Measurements from ENCODE around the gene ZMPSTE24. TPM values are rescaled to one million over a fixed set of nuclear protein-coding genes. Genes with fewer than 3 reads are reported as not detected.
A peak's percentile ranks its signal among the peaks of the same experiment; 100 is the strongest.

ZMPSTE24 gene
- total RNA-seq, 1 donor from 2014 or later: 64.8 TPM

GRCh38 chr1:40305451-40305850 is 47.4 kb downstream of the ZMPSTE24 start:
- no peak for DNase-seq (ENCODE audit: low spot score)

- DNase-seq (ENCODE audit: low spot score): no peak
Measured at GRCh38 chr1:40305871-40306270, 47.8 kb downstream of the ZMPSTE24 start.

- DNase-seq (ENCODE audit: low spot score): no peak
Measured at GRCh38 chr1:40306296-40306695, 48.3 kb downstream of the ZMPSTE24 start.

- DNase-seq (ENCODE audit: low spot score): no peak
Measured at GRCh38 chr1:40307186-40307585, 49.1 kb downstream of the ZMPSTE24 start.

- DNase-seq (ENCODE audit: low spot score): no peak
Measured at GRCh38 chr1:40308036-40308727, 50.1 kb downstream of the ZMPSTE24 start.

- DNase-seq (ENCODE audit: low spot score): no peak
Measured at GRCh38 chr1:40309374-40310128, 51.5 kb downstream of the ZMPSTE24 start.

GRCh38 chr1:40310129-40310461 is 52.1 kb downstream of the ZMPSTE24 start:
- DNase-seq (ENCODE audit: low spot score): no peak

- no peak for DNase-seq (ENCODE audit: low spot score)
Measured at GRCh38 chr1:40310983-40311642, 53.1 kb downstream of the ZMPSTE24 start.

- DNase-seq (ENCODE audit: low spot score): no peak
Measured at GRCh38 chr1:40311692-40312091, 53.7 kb downstream of the ZMPSTE24 start.

- peak; percentile 52 for DNase-seq (ENCODE audit: low spot score)
Measured at GRCh38 chr1:40312238-40313205, 54.5 kb downstream of the ZMPSTE24 start.

GRCh38 chr1:40313329-40313957 is 55.4 kb downstream of the ZMPSTE24 start:
- DNase-seq (ENCODE audit: low spot score): no peak

GRCh38 chr1:40313958-40314720 is 56.1 kb downstream of the ZMPSTE24 start:
- DNase-seq (ENCODE audit: low spot score): no peak

GRCh38 chr1:40314721-40315238 is 56.7 kb downstream of the ZMPSTE24 start:
- DNase-seq (ENCODE audit: low spot score): no peak

- DNase-seq (ENCODE audit: low spot score): peak; percentile 83
Measured at GRCh38 chr1:40315239-40315794, 57.3 kb downstream of the ZMPSTE24 start.

- DNase-seq (ENCODE audit: low spot score): no peak
Measured at GRCh38 chr1:40315795-40316594, 58.0 kb downstream of the ZMPSTE24 start.

GRCh38 chr1:40316595-40317393 is 58.8 kb downstream of the ZMPSTE24 start, which contains the start of gene COL9A2:
COL9A2 (minus strand) TSS chr1:40317286; CDS start chr1:40317197, 89 bp downstream.
- no peak for DNase-seq (ENCODE audit: low spot score)

- DNase-seq (ENCODE audit: low spot score): no peak
Measured at GRCh38 chr1:40317394-40318074, 59.5 kb downstream of the ZMPSTE24 start.

All from mucosa of gallbladder (tissue), 1 donor.